Measurements from ENCODE around the gene TRAF3IP3. TPM values are rescaled to one million over a fixed set of nuclear protein-coding genes. Genes with fewer than 3 reads are reported as not detected.

Gene TRAF3IP3
- total and polyA plus RNA-seq, 2 donors (not counting 3 experiments of a cell fraction or from before 2014, with no cell fraction given), result not detected

DNA sequence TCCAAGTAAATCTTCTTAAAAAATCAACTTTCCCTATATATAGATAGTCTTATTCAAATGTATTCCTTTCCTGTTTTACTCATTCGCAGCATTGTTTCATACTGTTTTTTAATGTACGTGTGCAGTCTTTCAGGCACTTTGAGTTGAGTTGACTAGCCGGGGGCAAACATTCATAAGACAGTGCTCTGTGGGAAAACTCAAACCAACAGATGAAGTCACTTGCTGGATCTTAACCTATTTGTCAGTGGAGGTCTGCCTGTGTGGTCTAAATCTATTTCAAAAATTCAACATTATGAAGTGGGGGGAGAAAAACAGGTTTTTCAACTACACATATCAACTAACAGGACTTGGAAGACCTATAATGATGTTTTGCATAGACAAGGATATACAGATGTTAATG is 45.0 kb upstream of the TRAF3IP3 start:
- CTCF ChIA-PET, result no interaction called here
- POLR2A ChIA-PET, result no interaction called here
- no peak overlapping the region for H3K27ac ChIP-seq (ENCODE audit: insufficient read depth, low read depth, low read length)
- H3K36me3 ChIP-seq (ENCODE audit: control insufficient read depth in 2 of 2, extremely low read depth in 1 of 2, insufficient read depth in 2 of 2, low read length in 2 of 2), result no peaks in the 10 kb centered on the region
- FAIRE-seq (no peak), DNase-seq (ENCODE audit: low read depth, low spot score) (no peak)
- TF ChIP-seq FOS (IDR thresholded peaks at IDR 0.05; ENCODE audit: borderline replicate concordance, insufficient read depth, low read length), result no peak
- no peak for TF ChIP-seq POLR2AphosphoS5 (IDR thresholded peaks at IDR 0.05; ENCODE audit: insufficient read depth, low read depth, low read length)
- no peak for TF ChIP-seq POLR2A (IDR thresholded peaks at IDR 0.05; ENCODE audit: low read depth, low read length)
- TF ChIP-seq, protein P1, sequence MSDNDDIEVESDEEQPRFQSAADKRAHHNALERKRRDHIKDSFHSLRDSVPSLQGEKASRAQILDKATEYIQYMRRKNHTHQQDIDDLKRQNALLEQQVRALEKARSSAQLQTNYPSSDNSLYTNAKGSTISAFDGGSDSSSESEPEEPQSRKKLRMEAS (IDR thresholded peaks at IDR 0.05; ENCODE audit: insufficient read depth, insufficient read length), result no peak
- no peak for TF ChIP-seq EZH2 (IDR thresholded peaks at IDR 0.05; ENCODE audit: borderline replicate concordance, low read depth, low read length, severe bottlenecking)
- TF ChIP-seq, protein P2, sequence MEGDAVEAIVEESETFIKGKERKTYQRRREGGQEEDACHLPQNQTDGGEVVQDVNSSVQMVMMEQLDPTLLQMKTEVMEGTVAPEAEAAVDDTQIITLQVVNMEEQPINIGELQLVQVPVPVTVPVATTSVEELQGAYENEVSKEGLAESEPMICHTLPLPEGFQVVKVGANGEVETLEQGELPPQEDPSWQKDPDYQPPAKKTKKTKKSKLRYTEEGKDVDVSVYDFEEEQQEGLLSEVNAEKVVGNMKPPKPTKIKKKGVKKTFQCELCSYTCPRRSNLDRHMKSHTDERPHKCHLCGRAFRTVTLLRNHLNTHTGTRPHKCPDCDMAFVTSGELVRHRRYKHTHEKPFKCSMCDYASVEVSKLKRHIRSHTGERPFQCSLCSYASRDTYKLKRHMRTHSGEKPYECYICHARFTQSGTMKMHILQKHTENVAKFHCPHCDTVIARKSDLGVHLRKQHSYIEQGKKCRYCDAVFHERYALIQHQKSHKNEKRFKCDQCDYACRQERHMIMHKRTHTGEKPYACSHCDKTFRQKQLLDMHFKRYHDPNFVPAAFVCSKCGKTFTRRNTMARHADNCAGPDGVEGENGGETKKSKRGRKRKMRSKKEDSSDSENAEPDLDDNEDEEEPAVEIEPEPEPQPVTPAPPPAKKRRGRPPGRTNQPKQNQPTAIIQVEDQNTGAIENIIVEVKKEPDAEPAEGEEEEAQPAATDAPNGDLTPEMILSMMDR (IDR thresholded peaks at IDR 0.05; ENCODE audit: extremely low read depth in 1 of 2, insufficient read depth in 1 of 2, low read depth in 1 of 2, low read length in 2 of 2), result no peak
- no peak for TF ChIP-seq JUN (IDR thresholded peaks at IDR 0.05; ENCODE audit: borderline replicate concordance, insufficient read depth, insufficient read length, low read depth)
- TF ChIP-seq GATA2 (IDR thresholded peaks at IDR 0.05; ENCODE audit: insufficient read depth, insufficient read length, low read depth, low read length), result no peak
- no peak for TF ChIP-seq MYC (IDR thresholded peaks at IDR 0.05; ENCODE audit: low read depth, low read length)
- H3K4me2 ChIP-seq (ENCODE audit: insufficient read depth, low read length), result no peak overlapping the region
- no peaks in the 10 kb centered on the region for H3K79me2 ChIP-seq (ENCODE audit: control insufficient read depth, insufficient read depth, low read length)
- H2AFZ ChIP-seq (ENCODE audit: low read depth, low read length), result no peak overlapping the region
- H3K27me3 ChIP-seq (ENCODE audit: control insufficient read depth in 2 of 2, insufficient read depth in 2 of 2, low read length in 2 of 2), result no peaks in the 10 kb centered on the region
- no TSS peak for BruUV-seq (replicated peaks)
- H4K20me1 ChIP-seq (replicated peaks; ENCODE audit: control insufficient read depth, extremely low read depth, insufficient read depth, low read length), result no peaks in the 10 kb centered on the region
- intact Hi-C loops (cut with micrococcal nuclease), result no loop called here
- no peak overlapping the region for H3K4me3 ChIP-seq (replicated peaks in 1 of 3; ENCODE audit: insufficient read depth in 1 of 3, low read depth in 1 of 3, low read length in 3 of 3)
- H3K9me3 ChIP-seq (replicated peaks; ENCODE audit: control insufficient read depth, insufficient read depth, low read length), result no peaks in the 10 kb centered on the region
- no peak overlapping the region for H3K9ac ChIP-seq (replicated peaks; ENCODE audit: extremely low read depth, insufficient read depth, low read length)
- no peaks in the 10 kb centered on the region for H3K9me1 ChIP-seq (replicated peaks; ENCODE audit: control insufficient read depth, extremely low read depth, insufficient read depth, low read length)
- H3K4me1 ChIP-seq (ENCODE audit: control insufficient read depth, extremely low read depth, insufficient read depth, low read length), result peaks cover 5% of the 10 kb centered on the region
- dilution Hi-C loops (cut with MboI; ENCODE audit: extremely low pct_ligation_motif_present, low sequenced_read_pairs), result no loop called here
